CD4-positive, alpha-beta memory T cell (primary cell): ENCODE results near the gene FOS. TPM values are rescaled to one million over a fixed set of nuclear protein-coding genes. Genes with fewer than 3 reads are reported as not detected.
A peak's percentile ranks its signal among the peaks of the same experiment; 100 is the strongest.

Experiments used
- CTCF ChIA-PET: fragments of 350-600 bp; sonication (Branson Sonifier 250); formaldehyde crosslinking; loops from one replicate; lab custom pipeline; 2021; ENCODE audit warnings: inconsistent platforms; ENCODE audit not compliant: partially characterized antibody; lab: Charles Lee
- POLR2A ChIA-PET: fragments of 350-600 bp; sonication (Branson Sonifier 250); formaldehyde crosslinking; loops from one replicate; lab custom pipeline; 2021; ENCODE audit not compliant: partially characterized antibody; lab: Charles Lee
- DNase-seq, 5 donors: peaks; one replicate each; pipeline versions ENCODE4 v3.0.0 to v3.0.0-alpha.2; 2020 to 2022; ENCODE audit warnings: mixed read lengths in 1 of 5
- H3K27ac ChIP-seq: one replicate; pipeline ENCODE4 v1.7.0; 2013; ENCODE audit warnings: low read depth, low read length
- H3K27me3 ChIP-seq: 2 replicates; pipeline ENCODE4 v1.7.0; 2013; ENCODE audit warnings: mild to moderate bottlenecking, low read length, moderate library complexity; ENCODE audit not compliant: insufficient read depth
- H3K36me3 ChIP-seq: 2 replicates; pipeline ENCODE4 v1.7.0; 2013; ENCODE audit warnings: mild to moderate bottlenecking, low read length, moderate library complexity; ENCODE audit not compliant: insufficient read depth
- H3K4me1 ChIP-seq: 2 replicates; pipeline ENCODE4 v1.7.0; 2013; ENCODE audit warnings: mild to moderate bottlenecking, low read length, moderate library complexity; ENCODE audit not compliant: insufficient read depth
- H3K4me3 ChIP-seq, 2 donors: one replicate each; pipeline ENCODE4 v1.7.0; 2013; ENCODE audit warnings: low read length in 2 of 2, mild to moderate bottlenecking in 1 of 2
- H3K9me3 ChIP-seq, 2 donors: one replicate each; pipeline ENCODE4 v1.7.0; 2013; ENCODE audit warnings: low read length in 2 of 2, control low read depth in 1 of 2; ENCODE audit not compliant: control insufficient read depth in 1 of 2
- H3K27ac Mint-ChIP-seq, 7 donors: one replicate each; pipeline ENCODE4 v1.8.0; 2020 to 2021; ENCODE audit warnings: mixed read lengths in 7 of 7, mild to moderate bottlenecking in 6 of 7, inconsistent platforms in 3 of 7, moderate library complexity in 3 of 7
- H3K27me3 Mint-ChIP-seq, 2 donors: one replicate each; pipeline ENCODE4 v1.8.0; 2020 to 2021; ENCODE audit warnings: mixed read lengths in 2 of 2
- H3K36me3 Mint-ChIP-seq, 2 donors: one replicate each; pipeline ENCODE4 v1.8.0; 2020 to 2021; ENCODE audit warnings: mixed read lengths in 2 of 2, inconsistent platforms in 1 of 2, mild to moderate bottlenecking in 1 of 2
- H3K4me1 Mint-ChIP-seq, 4 donors: one replicate each; pipeline ENCODE4 v1.8.0; 2020 to 2021; ENCODE audit warnings: mixed read lengths in 4 of 4, mild to moderate bottlenecking in 1 of 4
- H3K4me3 Mint-ChIP-seq, 8 donors: one replicate each; pipeline ENCODE4 v1.8.0; 2020 to 2021; ENCODE audit warnings: mixed read lengths in 8 of 8, mild to moderate bottlenecking in 7 of 8, moderate library complexity in 6 of 8, inconsistent platforms in 3 of 8
- H3K9me3 Mint-ChIP-seq, 8 donors: one replicate each; pipeline ENCODE4 v1.8.0; 2020 to 2021; ENCODE audit warnings: mixed read lengths in 8 of 8, mild to moderate bottlenecking in 5 of 8, inconsistent platforms in 3 of 8, moderate library complexity in 1 of 8
- intact Hi-C: fragments of 100-400 bp; cut with micrococcal nuclease; formaldehyde crosslinking; loops from one replicate; pipeline ENCODE4 v1.15.1; 2023
- polyA plus RNA-seq, 2 donors: library from polyadenylated mRNA; unstranded; fragments of 300-500 nt; fragmentation: Illumina TruSeq; gene quantifications; one replicate each; pipeline ENCODE4 v1.2.3, GENCODE V29; 2021
- total RNA-seq, 2 experiments: library from RNA; stranded (reverse); gene quantifications; one replicate each; pipeline ENCODE4 v1.2.3, GENCODE V29; 2021

The FOS gene
- total and polyA plus RNA-seq, 4 experiments from 2014 or later, result 4.1 to 519 (median 83.3) TPM

- Mint-ChIP-seq H3K27ac (peak overlapping the region; percentile 85 to 99 (median 98)), H3K4me3 (peak overlapping the region in 7 of 8 donors; percentile 6 to 72 (median 55)), H3K9me3 (peaks cover 0 to 12% (median 0%) of the 10 kb centered on the region in 8 donors), H3K27me3 (peaks cover 0 to 10% of the 10 kb centered on the region in 2 donors), H3K4me1 (peaks cover 34 to 65% (median 49%) of the 10 kb centered on the region in 4 donors), H3K36me3 (peaks cover 0 to 16% of the 10 kb centered on the region in 2 donors)
- Histone ChIP-seq H3K36me3 (no peaks in the 10 kb centered on the region), H3K27ac (peak overlapping the region; percentile 58), H3K4me3 (no peak overlapping the region), H3K27me3 (peaks cover 6% of the 10 kb centered on the region), H3K9me3 (no peaks in the 10 kb centered on the region), H3K4me1 (peaks cover 54% of the 10 kb centered on the region)
- DNase-seq, result peak; percentile 84 to 92 (median 87)
- intact Hi-C loops, result loop anchor here (1.0 kb wide), 1 partner anchor 31 kb away; no protein-coding TSS in a partner anchor
- POLR2A ChIA-PET, result interaction anchor here (1.3 to 6.8 kb wide), 4 partner anchors 16 to 98 kb away, joined by 3 to 91 read pairs (median 10); partner anchors contain the start of gene TMED10
- CTCF ChIA-PET, result interaction anchor here (1.3 to 2.1 kb wide), 2 partner anchors 9 to 27 kb away, joined by 3 to 6 read pairs; no protein-coding TSS in a partner anchor
Observed at GRCh38 chr14:75274899-75275569, 3.6 kb upstream of the FOS start.

DNA sequence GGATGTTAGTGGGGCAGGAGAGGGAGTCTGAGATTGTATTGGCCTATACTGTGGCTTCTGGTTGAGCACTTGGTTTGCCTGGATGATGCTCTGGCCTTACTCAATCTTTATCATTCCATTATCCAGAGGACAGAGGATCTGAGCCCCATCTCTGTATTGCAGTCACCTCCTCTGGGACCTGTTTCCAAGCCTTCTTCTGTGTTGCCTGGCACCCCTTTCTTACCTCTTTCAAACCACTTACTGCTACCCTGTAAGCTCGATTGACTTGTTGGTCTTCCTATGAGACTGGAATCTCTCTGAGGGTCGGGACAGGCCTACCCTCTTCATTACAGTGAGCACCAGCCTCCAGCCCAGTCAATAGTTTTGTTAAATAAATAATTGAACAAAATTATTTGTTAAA is 3.0 kb upstream of the FOS start:
- CTCF ChIA-PET, result interaction anchor here (0.9 to 2.1 kb wide), 5 partner anchors 10 to 36 kb away, joined by 3 to 6 read pairs (median 4); no protein-coding TSS in a partner anchor
- Mint-ChIP-seq H3K9me3 (peaks cover 0 to 12% (median 0%) of the 10 kb centered on the region in 8 donors), H3K27me3 (peaks cover 0 to 14% of the 10 kb centered on the region in 2 donors), H3K27ac (peak overlapping the region; percentile 85 to 99 (median 98)), H3K4me1 (peaks cover 38 to 67% (median 53%) of the 10 kb centered on the region in 4 donors), H3K36me3 (peaks cover 4 to 21% of the 10 kb centered on the region in 2 donors), H3K4me3 (peak overlapping the region in 6 of 8 donors; percentile 32 to 72 (median 60))
- DNase-seq, result no peak
- Histone ChIP-seq H3K4me3 (no peak overlapping the region), H3K4me1 (peaks cover 57% of the 10 kb centered on the region), H3K27me3 (peaks cover 6% of the 10 kb centered on the region), H3K36me3 (no peaks in the 10 kb centered on the region), H3K9me3 (no peaks in the 10 kb centered on the region), H3K27ac (peak overlapping the region; percentile 58)
- intact Hi-C loops, result no loop called here
- POLR2A ChIA-PET, result interaction anchor here (1.3 to 6.8 kb wide), 5 partner anchors 17 to 99 kb away, joined by 3 to 91 read pairs (median 11); partner anchors contain the start of gene TMED10

GRCh38 chr14:75277008-75277814 is 1.4 kb upstream of the FOS start:
- Histone ChIP-seq H3K27ac (peak overlapping the region; percentile 75), H3K36me3 (no peaks in the 10 kb centered on the region), H3K4me3 (peak overlapping the region; percentile 68 to 95), H3K4me1 (peaks cover 57% of the 10 kb centered on the region), H3K27me3 (peaks cover 6% of the 10 kb centered on the region), H3K9me3 (no peaks in the 10 kb centered on the region)
- POLR2A ChIA-PET, result interaction anchor here (0.9 to 6.8 kb wide), 12 partner anchors 12 to 151 kb away, joined by 4 to 91 read pairs (median 7); partner anchors contain the start of genes NEK9 and TMED10
- intact Hi-C loops, result loop anchor here (1.0 kb wide), 1 partner anchor 47 kb away; no protein-coding TSS in a partner anchor
- H3K9me3 Mint-ChIP-seq, result peaks cover 0 to 19% (median 0%) of the 10 kb centered on the region in 8 donors
- DNase-seq, result peak; percentile 82 to 87 (median 86)
- CTCF ChIA-PET, result interaction anchor here (1.0 to 2.1 kb wide), 4 partner anchors 11 to 29 kb away, joined by 3 to 6 read pairs (median 4); no protein-coding TSS in a partner anchor
- H3K27me3 Mint-ChIP-seq, result peaks cover 0 to 24% of the 10 kb centered on the region in 2 donors
- peak overlapping the region; percentile 98 to 100 (median 99) for H3K27ac Mint-ChIP-seq
- H3K36me3 Mint-ChIP-seq, result peaks cover 14 to 35% of the 10 kb centered on the region in 2 donors
- peaks cover 42 to 81% (median 55%) of the 10 kb centered on the region in 4 donors for H3K4me1 Mint-ChIP-seq
- H3K4me3 Mint-ChIP-seq, result peak overlapping the region; percentile 90 to 98 (median 94)

DNA sequence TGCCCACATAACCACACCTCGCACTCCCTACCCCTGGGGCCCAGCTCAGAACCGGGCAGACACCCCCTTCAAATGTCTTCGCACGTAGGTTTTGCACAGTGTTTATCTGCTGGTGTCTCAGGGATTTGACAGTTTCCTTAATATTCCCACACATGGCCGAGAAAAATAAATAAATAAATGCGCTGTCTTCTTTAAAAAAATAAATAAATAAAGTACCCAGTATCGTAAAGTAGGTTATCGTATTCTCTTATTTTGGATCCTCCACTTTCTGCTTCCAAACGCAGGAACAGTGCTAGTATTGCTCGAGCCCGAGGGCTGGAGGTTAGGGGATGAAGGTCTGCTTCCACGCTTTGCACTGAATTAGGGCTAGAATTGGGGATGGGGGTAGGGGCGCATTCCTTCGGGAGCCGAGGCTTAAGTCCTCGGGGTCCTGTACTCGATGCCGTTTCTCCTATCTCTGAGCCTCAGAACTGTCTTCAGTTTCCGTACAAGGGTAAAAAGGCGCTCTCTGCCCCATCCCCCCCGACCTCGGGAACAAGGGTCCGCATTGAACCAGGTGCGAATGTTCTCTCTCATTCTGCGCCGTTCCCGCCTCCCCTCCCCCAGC is 710 bp upstream of the FOS start:
- peaks cover 0 to 24% of the 10 kb centered on the region in 2 donors for H3K27me3 Mint-ChIP-seq
- Histone ChIP-seq H3K4me1 (peaks cover 57% of the 10 kb centered on the region), H3K36me3 (no peaks in the 10 kb centered on the region), H3K27ac (peak overlapping the region; percentile 75), H3K9me3 (no peaks in the 10 kb centered on the region), H3K4me3 (peak overlapping the region; percentile 68 to 95), H3K27me3 (peaks cover 6% of the 10 kb centered on the region)
- peak in 4 of 5 donors; percentile 45 to 58 (median 57) for DNase-seq
- peaks cover 14 to 41% of the 10 kb centered on the region in 2 donors for H3K36me3 Mint-ChIP-seq
- intact Hi-C loops, result loop anchor here (1.0 kb wide), 5 partner anchors 16 to 102 kb away; partner anchors contain the start of gene TMED10
- peaks cover 42 to 88% (median 55%) of the 10 kb centered on the region in 4 donors for H3K4me1 Mint-ChIP-seq
- H3K27ac Mint-ChIP-seq, result peak overlapping the region; percentile 98 to 100 (median 99)
- CTCF ChIA-PET, result interaction anchor here (1.0 kb wide), 1 partner anchor 12 kb away, joined by 3 read pairs; no protein-coding TSS in a partner anchor
- peaks cover 0 to 25% (median 0%) of the 10 kb centered on the region in 8 donors for H3K9me3 Mint-ChIP-seq
- H3K4me3 Mint-ChIP-seq, result peak overlapping the region; percentile 90 to 98 (median 94)
- POLR2A ChIA-PET, result interaction anchor here (0.8 to 6.8 kb wide), 12 partner anchors 10 to 151 kb away, joined by 3 to 91 read pairs (median 6); partner anchors contain the start of genes NEK9 and TMED10

DNA sequence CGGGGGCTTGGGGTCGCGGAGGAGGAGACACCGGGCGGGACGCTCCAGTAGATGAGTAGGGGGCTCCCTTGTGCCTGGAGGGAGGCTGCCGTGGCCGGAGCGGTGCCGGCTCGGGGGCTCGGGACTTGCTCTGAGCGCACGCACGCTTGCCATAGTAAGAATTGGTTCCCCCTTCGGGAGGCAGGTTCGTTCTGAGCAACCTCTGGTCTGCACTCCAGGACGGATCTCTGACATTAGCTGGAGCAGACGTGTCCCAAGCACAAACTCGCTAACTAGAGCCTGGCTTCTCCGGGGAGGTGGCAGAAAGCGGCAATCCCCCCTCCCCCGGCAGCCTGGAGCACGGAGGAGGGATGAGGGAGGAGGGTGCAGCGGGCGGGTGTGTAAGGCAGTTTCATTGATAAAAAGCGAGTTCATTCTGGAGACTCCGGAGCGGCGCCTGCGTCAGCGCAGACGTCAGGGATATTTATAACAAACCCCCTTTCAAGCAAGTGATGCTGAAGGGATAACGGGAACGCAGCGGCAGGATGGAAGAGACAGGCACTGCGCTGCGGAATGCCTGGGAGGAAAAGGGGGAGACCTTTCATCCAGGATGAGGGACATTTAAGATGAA is 630 bp downstream of the FOS start:
- Mint-ChIP-seq H3K27me3 (peaks cover 0 to 27% of the 10 kb centered on the region in 2 donors), H3K36me3 (peaks cover 14 to 46% of the 10 kb centered on the region in 2 donors), H3K9me3 (peaks cover 0 to 27% (median 0%) of the 10 kb centered on the region in 8 donors), H3K27ac (peak overlapping the region; percentile 98 to 100 (median 99)), H3K4me1 (peaks cover 35 to 84% (median 47%) of the 10 kb centered on the region in 4 donors), H3K4me3 (peak overlapping the region; percentile 90 to 98 (median 94))
- Histone ChIP-seq H3K27me3 (peaks cover 6% of the 10 kb centered on the region), H3K9me3 (no peaks in the 10 kb centered on the region), H3K4me1 (peaks cover 50% of the 10 kb centered on the region), H3K4me3 (peak overlapping the region; percentile 64 to 89), H3K27ac (peak overlapping the region; percentile 75), H3K36me3 (no peaks in the 10 kb centered on the region)
- ChIA-PET CTCF (no interaction called here), POLR2A (interaction anchor here (0.6 to 6.8 kb wide), 11 partner anchors 11 to 375 kb away, joined by 3 to 91 read pairs (median 5); no protein-coding TSS in a partner anchor)
- DNase-seq, result peak; percentile 72 to 81 (median 77)
- intact Hi-C loops, result no loop called here
